Spleen (tissue), 7 donors: ENCODE data around the gene NDUFC1.

ENCODE experiments used
- POLR2A ChIP-seq, 3 donors: fragments of 450-650 bp; IDR thresholded peaks; one replicate each; pipeline ENCODE4 v1.5.1; 2017; ENCODE audit warnings: antibody characterized with exemption in 3 of 3, mild to moderate bottlenecking in 1 of 3
- TF ChIP-seq, protein P1 (sequence below), 11 experiments: fragments of 200-600 bp in 7 of 11; fragments of 450-650 bp in 4 of 11; sonication (generic) in 4 of 11; IDR thresholded peaks in 8 of 11; conservative IDR thresholded peaks in 3 of 11; 1 replicate in 7 of 11; 2 replicates in 4 of 11; pipeline versions ENCODE4 v1.4.0 to v1.8.0; 2016 to 2021; ENCODE audit warnings: antibody characterized with exemption in 11 of 11, inconsistent platforms in 4 of 11, mild to moderate bottlenecking in 1 of 11
- donor health status: DM: no; HTN: no; CAD: no; lungs with moderate emphysema.
- donor health status: DM: no; HTN: no; CAD: no.
- donor health status: DM: no; HTN: no; CAD: no.

DNA sequence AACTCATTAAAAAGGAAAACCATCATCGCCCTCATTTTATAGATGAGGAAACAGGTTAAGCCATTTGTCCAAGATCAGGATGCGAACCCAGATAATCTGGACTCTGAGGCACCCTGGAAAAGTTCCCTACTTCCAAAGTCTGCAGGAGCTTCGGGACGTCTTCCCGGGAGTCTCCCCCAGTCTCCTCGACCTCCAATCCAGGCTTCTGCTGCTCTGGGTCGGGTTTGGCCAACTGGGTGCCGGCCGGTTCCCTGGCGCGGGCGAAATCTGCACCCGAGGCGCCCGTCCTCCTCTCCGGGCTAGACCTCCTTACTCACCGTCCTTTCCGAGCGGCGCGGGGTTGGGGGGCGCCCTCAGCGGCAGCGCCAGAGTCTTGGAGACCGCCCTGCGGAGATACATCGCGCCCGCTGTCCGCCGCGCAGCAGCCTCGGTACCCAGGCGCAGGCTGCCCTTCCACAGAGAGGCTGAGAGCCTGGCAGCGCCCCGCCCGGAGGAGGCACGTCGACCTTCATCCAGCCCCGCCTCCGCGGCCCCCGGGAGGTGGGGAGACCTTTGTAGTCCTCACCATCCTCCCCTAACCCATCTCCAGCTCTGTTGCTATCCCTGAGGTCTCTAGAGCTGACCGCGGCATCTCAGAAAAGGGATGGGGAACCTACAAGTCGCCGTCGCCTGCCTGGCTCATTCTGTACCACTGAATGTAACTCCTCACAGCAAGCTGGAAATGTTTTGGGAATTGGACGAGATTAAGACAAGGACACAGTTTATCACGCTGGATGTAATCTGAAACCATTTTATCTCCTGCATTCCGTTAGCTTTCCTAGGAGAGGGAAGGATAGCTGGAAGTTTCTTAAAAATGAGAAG lies 22.3 kb downstream of the NDUFC1 start, which contains the start of gene MGARP:
- no peak for TF ChIP-seq POLR2A (IDR thresholded peaks at IDR 0.05)
- TF ChIP-seq, protein P1, sequence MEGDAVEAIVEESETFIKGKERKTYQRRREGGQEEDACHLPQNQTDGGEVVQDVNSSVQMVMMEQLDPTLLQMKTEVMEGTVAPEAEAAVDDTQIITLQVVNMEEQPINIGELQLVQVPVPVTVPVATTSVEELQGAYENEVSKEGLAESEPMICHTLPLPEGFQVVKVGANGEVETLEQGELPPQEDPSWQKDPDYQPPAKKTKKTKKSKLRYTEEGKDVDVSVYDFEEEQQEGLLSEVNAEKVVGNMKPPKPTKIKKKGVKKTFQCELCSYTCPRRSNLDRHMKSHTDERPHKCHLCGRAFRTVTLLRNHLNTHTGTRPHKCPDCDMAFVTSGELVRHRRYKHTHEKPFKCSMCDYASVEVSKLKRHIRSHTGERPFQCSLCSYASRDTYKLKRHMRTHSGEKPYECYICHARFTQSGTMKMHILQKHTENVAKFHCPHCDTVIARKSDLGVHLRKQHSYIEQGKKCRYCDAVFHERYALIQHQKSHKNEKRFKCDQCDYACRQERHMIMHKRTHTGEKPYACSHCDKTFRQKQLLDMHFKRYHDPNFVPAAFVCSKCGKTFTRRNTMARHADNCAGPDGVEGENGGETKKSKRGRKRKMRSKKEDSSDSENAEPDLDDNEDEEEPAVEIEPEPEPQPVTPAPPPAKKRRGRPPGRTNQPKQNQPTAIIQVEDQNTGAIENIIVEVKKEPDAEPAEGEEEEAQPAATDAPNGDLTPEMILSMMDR (IDR thresholded peaks at IDR 0.05 in 8 of 11, conservative IDR thresholded peaks at IDR 0.05 in 3 of 11) = no peak
